Effector memory CD8-positive, alpha-beta T cell (primary cell): ENCODE results near the gene PDE5A.
A peak's percentile ranks its signal among the peaks of the same experiment; 100 is the strongest.

ENCODE experiments used
- ATAC-seq: fragments of 150-1000 bp; cut with Tn5 transposase; replicated peaks from 2 replicates; pipeline ENCODE4 v1.10.0; 2021; ENCODE audit warnings: mild to moderate bottlenecking, moderate library complexity
- DNase-seq, 3 experiments: peaks; one replicate each; pipeline ENCODE4 v3.0.0; 2021
- H3K27ac Mint-ChIP-seq, 2 donors: one replicate each; pipeline ENCODE4 v1.8.0; 2022; ENCODE audit warnings: mild to moderate bottlenecking in 2 of 2, mixed read lengths in 2 of 2, moderate library complexity in 2 of 2
- H3K27me3 Mint-ChIP-seq, 2 donors: one replicate each; pipeline ENCODE4 v1.8.0; 2022; ENCODE audit warnings: mixed read lengths in 2 of 2
- H3K36me3 Mint-ChIP-seq: one replicate; pipeline ENCODE4 v1.8.0; 2022; ENCODE audit warnings: mild to moderate bottlenecking, moderate library complexity, mixed read lengths; ENCODE audit not compliant: insufficient read depth
- H3K4me1 Mint-ChIP-seq, 2 donors: one replicate each; pipeline ENCODE4 v1.8.0; 2022; ENCODE audit warnings: low read depth in 2 of 2, mixed read lengths in 2 of 2
- H3K4me3 Mint-ChIP-seq, 2 donors: one replicate each; pipeline ENCODE4 v1.8.0; 2022; ENCODE audit warnings: mild to moderate bottlenecking in 2 of 2, mixed read lengths in 2 of 2, moderate library complexity in 2 of 2
- H3K9me3 Mint-ChIP-seq, 2 donors: one replicate each; pipeline ENCODE4 v1.8.0; 2022; ENCODE audit warnings: mixed read lengths in 2 of 2

Gene PDE5A

GRCh38 chr4:119518230-119518892 is 110.2 kb downstream of the PDE5A start:
- no peaks in the 10 kb centered on the region for H3K27me3 Mint-ChIP-seq
- ATAC-seq (no peak), DNase-seq (no peak)

DNA sequence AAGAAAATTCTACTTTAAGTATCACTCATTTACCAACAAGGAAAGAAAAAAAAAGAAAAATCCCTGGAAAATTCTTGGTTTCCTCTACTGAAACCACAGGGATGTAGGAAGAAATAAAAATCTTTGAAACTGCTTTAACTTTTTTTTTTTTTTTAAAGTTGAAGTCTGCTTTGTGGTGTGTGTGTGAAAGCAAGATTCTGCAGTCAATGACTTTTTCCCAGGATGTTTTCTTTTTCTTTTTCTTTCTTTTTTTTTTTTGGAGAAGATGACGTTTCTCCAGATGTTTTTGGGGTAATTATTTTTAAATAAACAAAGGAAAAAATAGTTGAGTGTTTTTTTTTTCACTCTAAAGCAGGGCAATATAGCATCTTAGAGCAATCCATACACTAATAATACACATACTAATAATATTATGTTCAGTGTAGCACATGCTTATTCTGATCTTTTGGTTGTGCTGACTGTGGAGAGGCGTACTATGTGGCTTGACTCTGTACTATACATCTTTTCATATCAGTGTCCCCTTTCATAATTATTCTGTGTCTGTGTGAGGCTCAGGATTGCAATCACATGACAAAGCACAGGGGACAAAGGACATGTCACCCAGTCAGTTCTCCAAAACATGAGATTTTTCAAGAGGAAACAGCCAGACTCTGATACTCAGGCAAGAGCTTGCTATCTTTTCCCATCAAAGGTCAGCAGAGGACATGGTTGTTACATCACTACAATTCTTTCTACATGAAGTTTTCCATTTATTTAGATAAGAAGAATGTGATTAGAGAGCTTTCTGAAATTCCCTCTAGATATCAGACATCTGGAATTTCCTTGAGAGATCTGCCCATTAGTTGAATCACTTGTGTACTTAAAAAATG is 111.0 kb downstream of the PDE5A start:
- peaks cover 13% of the 10 kb centered on the region for H3K36me3 Mint-ChIP-seq
- no peaks in the 10 kb centered on the region for H3K4me1 Mint-ChIP-seq
- H3K9me3 Mint-ChIP-seq: no peaks in the 10 kb centered on the region
- no peak overlapping the region for H3K4me3 Mint-ChIP-seq
- DNase-seq (no peak), ATAC-seq (no peak)
- no peaks in the 10 kb centered on the region for H3K27me3 Mint-ChIP-seq
- H3K27ac Mint-ChIP-seq: no peak overlapping the region

More at GRCh38 chr4:119518230-119518892, 110.2 kb downstream of the PDE5A start:
- Mint-ChIP-seq H3K27ac (no peak overlapping the region), H3K9me3 (no peaks in the 10 kb centered on the region), H3K36me3 (peaks cover 9% of the 10 kb centered on the region), H3K4me1 (no peaks in the 10 kb centered on the region), H3K4me3 (no peak overlapping the region)

GRCh38 chr4:119512398-119512797 is 116.2 kb downstream of the PDE5A start:
- Mint-ChIP-seq H3K27ac (no peak overlapping the region), H3K27me3 (no peaks in the 10 kb centered on the region), H3K4me3 (no peak overlapping the region), H3K36me3 (peaks cover 11% of the 10 kb centered on the region), H3K9me3 (no peaks in the 10 kb centered on the region), H3K4me1 (no peaks in the 10 kb centered on the region)
- DNase-seq (no peak), ATAC-seq (no peak)

DNA sequence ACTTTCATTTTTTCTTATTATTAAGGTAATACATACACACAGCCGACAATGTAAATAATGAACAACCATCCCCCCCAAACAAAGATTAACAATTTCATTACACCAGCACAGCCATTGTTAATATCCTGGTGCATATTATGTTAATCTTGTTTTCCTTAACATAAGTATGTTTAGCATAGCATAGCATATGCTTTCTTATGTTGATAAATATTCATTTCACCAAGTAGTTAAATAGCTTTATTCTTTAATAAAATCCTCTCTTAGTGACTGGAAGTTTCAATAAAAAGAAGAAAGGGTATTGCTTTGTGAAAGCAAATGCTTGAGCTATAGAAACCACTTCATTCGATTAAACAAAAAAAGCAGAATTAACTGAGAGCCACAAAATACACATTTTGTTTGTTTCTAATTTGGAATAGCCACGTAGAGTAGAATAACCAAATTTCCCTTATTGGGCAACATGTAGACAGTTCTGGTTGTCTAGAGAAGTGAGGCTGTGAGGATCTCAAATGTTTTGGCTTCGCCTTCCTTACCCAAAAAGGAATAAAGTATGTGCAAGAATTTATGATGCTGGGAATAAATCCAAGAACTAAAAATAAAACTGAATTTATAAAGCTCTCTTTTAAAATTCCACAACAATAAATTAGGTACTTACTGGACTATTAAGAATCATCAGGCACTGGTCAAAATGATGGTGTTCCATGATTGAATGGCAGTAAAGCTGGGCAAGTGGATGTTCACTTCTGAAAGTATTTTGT is 118.0 kb downstream of the PDE5A start:
- Mint-ChIP-seq H3K4me3 (no peak overlapping the region), H3K36me3 (peaks cover 4% of the 10 kb centered on the region), H3K27ac (no peak overlapping the region), H3K9me3 (no peaks in the 10 kb centered on the region), H3K4me1 (no peaks in the 10 kb centered on the region), H3K27me3 (no peaks in the 10 kb centered on the region)
- ATAC-seq (no peak), DNase-seq (no peak)

- Mint-ChIP-seq H3K36me3 (peaks cover 8% of the 10 kb centered on the region), H3K9me3 (no peaks in the 10 kb centered on the region), H3K27me3 (no peaks in the 10 kb centered on the region), H3K4me1 (no peaks in the 10 kb centered on the region), H3K4me3 (no peak overlapping the region), H3K27ac (no peak overlapping the region)
- no peak for ATAC-seq
- no peak for DNase-seq
Measured at GRCh38 chr4:119508281-119508680, 120.3 kb downstream of the PDE5A start.

DNA sequence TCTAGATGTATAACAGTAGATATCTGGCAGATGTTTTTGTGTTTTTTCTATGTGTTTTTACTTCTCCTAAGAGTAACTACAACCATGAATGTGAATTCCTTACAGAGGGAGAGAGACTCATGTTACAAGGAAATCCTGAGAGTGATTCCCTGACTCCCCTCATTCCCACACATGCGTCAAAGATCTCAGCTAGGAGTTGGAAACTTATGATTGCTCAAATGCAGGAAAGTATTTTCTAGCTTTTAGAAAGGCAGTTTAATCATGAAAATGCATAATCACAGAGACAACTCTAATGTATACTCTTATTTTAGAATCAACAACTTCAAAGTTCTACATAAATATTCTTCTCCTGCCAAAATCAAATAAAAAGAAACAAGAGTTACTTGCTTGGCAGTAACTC is 121.8 kb downstream of the PDE5A start:
- no peaks in the 10 kb centered on the region for H3K27me3 Mint-ChIP-seq
- no peaks in the 10 kb centered on the region for H3K9me3 Mint-ChIP-seq
- H3K36me3 Mint-ChIP-seq: peaks cover 5% of the 10 kb centered on the region
- no peak overlapping the region for H3K27ac Mint-ChIP-seq
- no peak overlapping the region for H3K4me3 Mint-ChIP-seq
- H3K4me1 Mint-ChIP-seq: no peaks in the 10 kb centered on the region
- ATAC-seq: no peak
- no peak for DNase-seq

DNA sequence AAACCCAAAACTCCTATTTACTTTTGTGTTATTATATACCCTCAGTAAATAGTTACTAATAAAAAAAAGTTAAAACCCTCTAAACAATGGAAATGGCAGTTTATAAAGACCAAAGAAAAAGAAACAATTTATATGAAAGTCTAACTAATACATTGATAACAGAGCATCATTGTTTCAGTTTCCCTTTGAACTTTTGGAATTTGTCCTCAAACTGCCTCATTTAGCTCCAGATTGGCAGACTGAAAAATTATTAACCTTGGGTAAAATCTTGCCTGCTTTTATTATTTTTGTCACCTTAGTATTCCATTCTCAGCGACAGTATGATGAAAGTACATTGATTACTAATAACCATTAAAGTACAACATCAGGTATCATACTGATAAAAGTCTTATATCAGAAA is 124.0 kb downstream of the PDE5A start:
- Mint-ChIP-seq H3K4me3 (no peak overlapping the region), H3K4me1 (no peaks in the 10 kb centered on the region), H3K9me3 (no peaks in the 10 kb centered on the region), H3K36me3 (peaks cover 23% of the 10 kb centered on the region), H3K27me3 (no peaks in the 10 kb centered on the region), H3K27ac (no peak overlapping the region)
- ATAC-seq (no peak), DNase-seq (no peak)

- Mint-ChIP-seq H3K27ac (no peak overlapping the region), H3K36me3 (peaks cover 44% of the 10 kb centered on the region), H3K9me3 (no peaks in the 10 kb centered on the region), H3K4me1 (no peaks in the 10 kb centered on the region), H3K4me3 (no peak overlapping the region), H3K27me3 (no peaks in the 10 kb centered on the region)
- DNase-seq: no peak
- ATAC-seq: no peak
Measured at GRCh38 chr4:119501740-119502139, 126.9 kb downstream of the PDE5A start.

DNA sequence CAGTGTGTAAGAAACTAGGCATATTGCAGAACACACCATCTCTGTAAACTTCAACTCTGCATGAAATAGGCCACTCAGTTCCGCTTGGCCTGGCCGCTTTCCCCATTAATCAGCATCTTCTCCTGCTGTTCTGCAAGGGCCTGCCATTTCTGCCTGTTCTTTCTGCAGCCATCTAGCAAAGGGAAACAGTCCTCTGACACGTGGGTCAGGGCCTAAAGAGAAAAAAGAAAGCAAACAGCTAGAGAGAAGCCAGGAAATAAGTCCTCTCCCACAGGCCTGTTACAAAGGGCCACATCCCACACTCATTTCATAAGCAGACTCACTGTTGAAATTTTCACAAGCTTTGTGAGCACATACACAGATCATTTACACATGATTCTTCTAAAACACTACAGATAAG is 130.1 kb downstream of the PDE5A start:
- Mint-ChIP-seq H3K9me3 (no peaks in the 10 kb centered on the region), H3K4me3 (no peak overlapping the region), H3K27ac (peak overlapping the region in 1 of 2 donors; percentile 67), H3K27me3 (no peaks in the 10 kb centered on the region), H3K4me1 (no peaks in the 10 kb centered on the region), H3K36me3 (peaks cover 52% of the 10 kb centered on the region)
- DNase-seq: no peak
- no peak for ATAC-seq

DNA sequence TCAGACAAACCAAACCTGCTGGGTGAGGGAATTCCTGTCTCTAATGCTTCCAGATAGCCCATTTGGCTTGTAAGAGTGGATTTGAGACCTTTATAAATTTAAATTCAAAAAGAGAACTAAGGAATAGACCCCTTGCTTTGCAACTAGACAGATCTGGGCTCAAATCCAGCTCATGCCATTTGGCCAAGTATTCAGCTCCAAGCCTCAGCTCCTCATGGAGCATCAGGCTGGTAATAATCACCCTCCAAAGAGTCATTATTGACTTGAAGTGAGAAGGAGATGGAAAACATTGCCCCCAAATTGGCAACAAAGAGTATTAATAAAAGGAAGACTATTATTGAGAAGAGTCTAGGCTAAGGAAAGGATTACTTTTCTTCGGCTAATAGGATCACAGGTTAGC is 134.7 kb downstream of the PDE5A start:
- no peak overlapping the region for H3K4me3 Mint-ChIP-seq
- no peaks in the 10 kb centered on the region for H3K27me3 Mint-ChIP-seq
- H3K36me3 Mint-ChIP-seq: peaks cover 35% of the 10 kb centered on the region
- no peaks in the 10 kb centered on the region for H3K9me3 Mint-ChIP-seq
- no peak for DNase-seq
- no peaks in the 10 kb centered on the region for H3K4me1 Mint-ChIP-seq
- ATAC-seq: no peak
- H3K27ac Mint-ChIP-seq: peak overlapping the region in 1 of 2 donors; percentile 41

GRCh38 chr4:119493419-119493818 is 135.2 kb downstream of the PDE5A start:
- no peaks in the 10 kb centered on the region for H3K27me3 Mint-ChIP-seq
- no peak overlapping the region for H3K4me3 Mint-ChIP-seq
- DNase-seq (no peak), ATAC-seq (no peak)
- H3K4me1 Mint-ChIP-seq: no peaks in the 10 kb centered on the region
- peaks cover 31% of the 10 kb centered on the region for H3K36me3 Mint-ChIP-seq
- H3K27ac Mint-ChIP-seq: peak overlapping the region in 1 of 2 donors; percentile 41
- no peaks in the 10 kb centered on the region for H3K9me3 Mint-ChIP-seq

GRCh38 chr4:119490335-119490734 is 138.3 kb downstream of the PDE5A start:
- no peak for ATAC-seq
- H3K4me1 Mint-ChIP-seq: no peaks in the 10 kb centered on the region
- H3K9me3 Mint-ChIP-seq: no peaks in the 10 kb centered on the region

DNA sequence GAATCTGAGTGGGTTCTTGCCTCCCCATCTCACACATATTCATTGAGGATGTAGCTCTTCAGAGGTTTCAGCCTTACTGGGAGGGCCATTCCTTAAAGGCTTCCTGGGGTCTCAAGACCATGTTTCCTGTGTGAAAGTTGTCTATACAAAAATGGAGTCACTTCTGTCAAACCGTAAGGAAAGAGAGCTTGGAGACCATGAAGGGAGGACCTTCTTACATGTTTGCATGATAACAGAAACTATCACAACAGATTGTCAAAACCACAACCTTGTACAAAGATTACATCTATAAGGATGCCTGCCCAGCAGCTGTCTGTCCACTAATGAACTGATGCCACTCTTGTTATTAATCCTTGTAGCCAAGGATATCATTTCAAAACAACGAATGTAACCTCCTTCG is 139.3 kb downstream of the PDE5A start:
- peak overlapping the region in 1 of 2 donors; percentile 3 for H3K27ac Mint-ChIP-seq

More at GRCh38 chr4:119490335-119490734, 138.3 kb downstream of the PDE5A start:
- H3K27ac Mint-ChIP-seq: no peak overlapping the region
- DNase-seq: no peak
- peaks cover 13% of the 10 kb centered on the region for H3K36me3 Mint-ChIP-seq
- no peaks in the 10 kb centered on the region for H3K27me3 Mint-ChIP-seq
- H3K4me3 Mint-ChIP-seq: no peak overlapping the region

More for the DNA sequence above, 139.3 kb downstream of the PDE5A start:
- H3K4me1 Mint-ChIP-seq: no peaks in the 10 kb centered on the region
- peaks cover 1 to 4% of the 10 kb centered on the region in 2 donors for H3K9me3 Mint-ChIP-seq
- no peak for DNase-seq
- H3K4me3 Mint-ChIP-seq: no peak overlapping the region
- no peak for ATAC-seq
- no peaks in the 10 kb centered on the region for H3K27me3 Mint-ChIP-seq
- peaks cover 11% of the 10 kb centered on the region for H3K36me3 Mint-ChIP-seq
